AG04450 (cell line): ENCODE data around the gene NUP107. TPM values are rescaled to one million over a fixed set of nuclear protein-coding genes. Genes with fewer than 3 reads are reported as not detected.
"Not testable (repeated sequence)": the region's sequence is repeated elsewhere in the genome, so short reads cannot be mapped to it uniquely, and the experiment has no call there.

Experiments
- CTCF ChIA-PET: fragments of 300-600, 350-600 bp; formaldehyde crosslinking; extraction: SDS; loops from one replicate; lab custom pipeline; 2022; ENCODE audit warnings: antibody characterized with exemption, inconsistent platforms; lab: Charles Lee
- POLR2A ChIA-PET: fragments of 350-600 bp; formaldehyde crosslinking; extraction: SDS; loops from one replicate; lab custom pipeline; 2021; ENCODE audit warnings: antibody characterized with exemption, inconsistent platforms; lab: Yijun Ruan, JAX
- DNase-seq: peaks from one replicate; pipeline ENCODE4 v3.0.0-alpha.2; 2011; ENCODE audit warnings: low read depth, low spot score
- H3K27ac ChIP-seq: one replicate; pipeline ENCODE4 v1.5.1; 2012; ENCODE audit warnings: low read depth, low read length, control low read depth
- H3K27me3 ChIP-seq: one replicate; pipeline ENCODE4 v1.6.0; 2012; ENCODE audit warnings: low read length; ENCODE audit not compliant: control insufficient read depth, insufficient read depth
- H3K4me3 ChIP-seq: 2 replicates; pipeline ENCODE4 v1.5.1; 2011; ENCODE audit warnings: mild to moderate bottlenecking, low read depth, low read length, control low read depth
- H3K9me3 ChIP-seq: 2 replicates; pipeline ENCODE4 v1.5.1; 2012; ENCODE audit warnings: low read length; ENCODE audit not compliant: control insufficient read depth, insufficient read depth
- CTCF ChIP-seq: IDR thresholded peaks from 2 replicates; pipeline ENCODE4 v1.5.1; 2011; ENCODE audit warnings: low read depth, low read length, control low read depth, inconsistent platforms
- polyA plus RNA-seq: library from polyadenylated mRNA; depleted of rRNA; stranded (reverse); fragments of >200 nt; gene quantifications from 2 replicates; pipeline ENCODE4 v1.2.3, GENCODE V29; 2011

The NUP107 gene
- polyA plus RNA-seq, 1 experiment = 46.7 TPM

GRCh38 chr12:68675101-68675842 lies 11.5 kb upstream of the NUP107 start:
- ChIA-PET POLR2A (no interaction called here), CTCF (interaction anchor here (0.6 to 1.1 kb wide), 2 partner anchors 47 to 133 kb away, joined by 4 to 5 read pairs; partner anchors contain the start of gene MDM2)
- Histone ChIP-seq H3K27me3 (no peaks in the 10 kb centered on the region), H3K27ac (no peak overlapping the region), H3K4me3 (no peak overlapping the region), H3K9me3 (no peaks in the 10 kb centered on the region)
- no peak for DNase-seq
- TF ChIP-seq CTCF = no peak

- H3K4me3 ChIP-seq, CTCF ChIA-PET, H3K27ac ChIP-seq, H3K9me3 ChIP-seq, DNase-seq, H3K27me3 ChIP-seq: not testable (repeated sequence)
- POLR2A ChIA-PET = interaction anchor here (0.7 kb wide), 1 partner anchor 131 kb away, joined by 3 read pairs; no protein-coding TSS in a partner anchor
These were observed 9.9 kb upstream of the NUP107 start for GRCh38 chr12:68676854-68677253.

GRCh38 chr12:68686262-68686594 lies 550 bp upstream of the NUP107 start:
- CTCF ChIA-PET = no interaction called here
- H3K4me3 ChIP-seq = peak overlapping the region; percentile 97
- no peak for DNase-seq
- TF ChIP-seq CTCF = no peak
- POLR2A ChIA-PET = no interaction called here
- H3K27me3 ChIP-seq = no peaks in the 10 kb centered on the region
- peak overlapping the region; percentile 92 for H3K27ac ChIP-seq
- H3K9me3 ChIP-seq = no peaks in the 10 kb centered on the region

GRCh38 chr12:68695454-68695853 lies 8.7 kb downstream of the NUP107 start:
- CTCF ChIA-PET = no interaction called here
- no peak for TF ChIP-seq CTCF
- Histone ChIP-seq H3K9me3 (no peaks in the 10 kb centered on the region), H3K27me3 (no peaks in the 10 kb centered on the region), H3K27ac (no peak overlapping the region), H3K4me3 (no peak overlapping the region)
- POLR2A ChIA-PET = no interaction called here
- DNase-seq = no peak

GRCh38 chr12:68699486-68699885 lies 12.7 kb downstream of the NUP107 start:
- CTCF ChIA-PET = no interaction called here
- POLR2A ChIA-PET = no interaction called here
- no peak for DNase-seq
- Histone ChIP-seq H3K9me3 (no peaks in the 10 kb centered on the region), H3K4me3 (no peak overlapping the region), H3K27me3 (no peaks in the 10 kb centered on the region), H3K27ac (no peak overlapping the region)
- no peak for TF ChIP-seq CTCF
